ES-I3 (cell line): ENCODE measurements around the gene ABCA1.

ENCODE experiments used
- H3K36me3 ChIP-seq: 2 replicates; pipeline ENCODE4 v1.6.1; 2013; ENCODE audit warnings: mild to moderate bottlenecking, low read length, control low read depth, moderate library complexity; ENCODE audit not compliant: insufficient read depth
- H3K4me1 ChIP-seq: 2 replicates; pipeline ENCODE4 v1.6.1; 2013; ENCODE audit warnings: mild to moderate bottlenecking, control low read depth, low read length; ENCODE audit not compliant: insufficient read depth
- H3K9ac ChIP-seq: 2 replicates; pipeline ENCODE4 v1.6.1; 2013; ENCODE audit warnings: low read depth, mild to moderate bottlenecking, low read length, moderate library complexity
- H3K9me3 ChIP-seq: 2 replicates; pipeline ENCODE4 v1.6.1; 2013; ENCODE audit warnings: mild to moderate bottlenecking, low read length, moderate library complexity; ENCODE audit not compliant: control insufficient read depth, insufficient read depth

Gene ABCA1

GRCh38 chr9:104808035-104808614, 119.8 kb downstream of the ABCA1 start:
- H3K9ac ChIP-seq: no peak overlapping the region
- no peaks in the 10 kb centered on the region for H3K4me1 ChIP-seq
- H3K9me3 ChIP-seq: no peaks in the 10 kb centered on the region
- no peaks in the 10 kb centered on the region for H3K36me3 ChIP-seq

DNA sequence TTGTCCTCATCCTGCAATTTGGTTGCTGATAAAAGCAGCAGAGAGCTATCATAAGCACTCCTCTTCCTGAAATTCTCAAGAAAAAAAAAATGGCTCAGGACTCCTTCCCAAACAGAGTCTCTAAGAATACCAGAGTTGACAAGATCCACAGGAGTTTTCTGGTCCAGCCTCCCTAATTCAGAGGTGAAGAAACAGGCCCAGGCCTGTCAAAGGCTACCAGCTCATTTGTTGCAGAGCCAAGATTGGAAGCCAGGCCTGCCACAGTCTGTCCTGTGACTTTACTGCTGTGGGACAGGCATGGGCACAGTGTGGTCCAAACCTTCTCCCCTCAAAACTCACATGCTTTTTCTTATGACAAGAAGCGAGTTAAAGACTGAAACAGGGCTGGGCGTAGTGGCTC, 122.5 kb downstream of the ABCA1 start:
- Histone ChIP-seq H3K9me3 (no peaks in the 10 kb centered on the region), H3K36me3 (no peaks in the 10 kb centered on the region), H3K9ac (no peak overlapping the region), H3K4me1 (no peaks in the 10 kb centered on the region)

GRCh38 chr9:104802906-104803305, 125.0 kb downstream of the ABCA1 start:
- H3K9me3 ChIP-seq: no peaks in the 10 kb centered on the region
- no peaks in the 10 kb centered on the region for H3K4me1 ChIP-seq
- no peak overlapping the region for H3K9ac ChIP-seq
- H3K36me3 ChIP-seq: no peaks in the 10 kb centered on the region

DNA sequence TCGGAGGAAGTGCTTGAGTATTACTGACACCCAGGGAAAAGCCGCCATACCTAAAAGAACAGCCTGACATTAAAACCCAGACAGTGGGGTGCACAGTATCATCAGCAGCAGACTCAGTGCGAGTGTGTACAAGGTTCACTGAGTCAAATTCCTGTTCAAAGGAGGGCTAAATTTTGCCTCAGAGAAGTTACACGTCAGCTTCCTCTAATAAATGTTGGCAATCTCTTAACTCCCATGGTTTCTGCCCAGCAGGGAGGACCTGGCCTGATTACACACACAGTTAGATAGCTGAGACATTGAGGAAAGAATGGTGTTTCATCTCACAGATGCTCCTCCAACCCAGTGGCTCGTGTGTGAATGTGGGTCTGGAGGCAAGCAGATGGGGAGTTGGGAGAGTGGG, 125.8 kb downstream of the ABCA1 start:
- Histone ChIP-seq H3K9ac (no peak overlapping the region), H3K4me1 (no peaks in the 10 kb centered on the region), H3K9me3 (no peaks in the 10 kb centered on the region), H3K36me3 (no peaks in the 10 kb centered on the region)

GRCh38 chr9:104800068-104800785, 127.7 kb downstream of the ABCA1 start:
- no peaks in the 10 kb centered on the region for H3K4me1 ChIP-seq
- no peaks in the 10 kb centered on the region; the same call in 1 of the 2 replicates for H3K36me3 ChIP-seq
- H3K9me3 ChIP-seq: no peaks in the 10 kb centered on the region
- no peak overlapping the region for H3K9ac ChIP-seq

GRCh38 chr9:104798209-104798995, 129.6 kb downstream of the ABCA1 start:
- H3K36me3 ChIP-seq: no peaks in the 10 kb centered on the region; the same call in 1 of the 2 replicates
- no peaks in the 10 kb centered on the region for H3K4me1 ChIP-seq
- H3K9ac ChIP-seq: no peak overlapping the region
- no peaks in the 10 kb centered on the region for H3K9me3 ChIP-seq

DNA sequence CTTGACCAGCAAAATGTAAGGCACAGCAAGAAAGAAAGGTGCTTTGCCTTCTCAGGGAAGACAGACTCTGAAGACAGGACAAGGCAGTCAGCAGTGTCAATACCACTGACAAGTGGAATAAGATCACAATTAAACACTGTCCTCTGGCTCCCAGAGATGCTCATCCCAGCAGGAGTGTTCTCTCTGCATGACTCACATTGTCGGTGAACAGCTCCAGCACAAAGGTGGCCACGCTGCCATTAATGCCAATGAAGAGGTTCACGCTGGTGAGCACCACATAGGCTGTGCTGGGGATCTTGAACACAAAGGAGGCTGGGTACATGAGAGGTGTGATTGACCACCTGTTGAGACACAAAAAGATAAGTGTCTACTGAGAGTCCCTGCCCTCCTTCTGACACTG, 132.1 kb downstream of the ABCA1 start:
- H3K9me3 ChIP-seq: no peaks in the 10 kb centered on the region
- no peaks in the 10 kb centered on the region for H3K4me1 ChIP-seq
- no peaks in the 10 kb centered on the region; the same call in 1 of the 2 replicates for H3K36me3 ChIP-seq
- H3K9ac ChIP-seq: no peak overlapping the region

GRCh38 chr9:104795082-104795481, 132.9 kb downstream of the ABCA1 start:
- H3K4me1 ChIP-seq: no peaks in the 10 kb centered on the region
- no peaks in the 10 kb centered on the region for H3K9me3 ChIP-seq
- H3K36me3 ChIP-seq: no peaks in the 10 kb centered on the region; the same call in 1 of the 2 replicates
- no peak overlapping the region for H3K9ac ChIP-seq

DNA sequence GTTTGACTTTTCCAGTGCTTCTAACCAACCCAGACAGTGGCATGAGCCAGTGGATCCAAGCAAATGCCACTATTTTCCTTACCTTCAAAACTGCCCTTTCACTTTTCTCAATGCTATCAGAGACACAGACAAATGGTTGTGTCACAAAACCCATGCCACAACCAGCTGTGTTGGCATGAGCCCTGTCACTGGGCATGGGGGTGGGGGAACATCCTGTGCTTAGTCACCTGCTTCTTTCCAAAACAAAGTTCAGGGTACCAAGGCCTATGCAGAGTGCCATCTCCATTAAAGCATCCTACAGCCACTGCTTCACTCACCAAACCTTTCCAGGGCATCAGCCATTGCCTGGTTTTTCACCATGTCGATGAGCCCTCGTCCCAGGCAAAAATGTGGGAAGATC, 133.9 kb downstream of the ABCA1 start:
- Histone ChIP-seq H3K9ac (no peak overlapping the region), H3K36me3 (no peaks in the 10 kb centered on the region; the same call in 1 of the 2 replicates), H3K9me3 (no peaks in the 10 kb centered on the region), H3K4me1 (no peaks in the 10 kb centered on the region)

- Histone ChIP-seq H3K36me3 (no peaks in the 10 kb centered on the region; the same call in 1 of the 2 replicates), H3K9ac (no peak overlapping the region), H3K4me1 (no peaks in the 10 kb centered on the region), H3K9me3 (no peaks in the 10 kb centered on the region)
These were observed 139.7 kb downstream of the ABCA1 start for GRCh38 chr9:104788251-104788650.

DNA sequence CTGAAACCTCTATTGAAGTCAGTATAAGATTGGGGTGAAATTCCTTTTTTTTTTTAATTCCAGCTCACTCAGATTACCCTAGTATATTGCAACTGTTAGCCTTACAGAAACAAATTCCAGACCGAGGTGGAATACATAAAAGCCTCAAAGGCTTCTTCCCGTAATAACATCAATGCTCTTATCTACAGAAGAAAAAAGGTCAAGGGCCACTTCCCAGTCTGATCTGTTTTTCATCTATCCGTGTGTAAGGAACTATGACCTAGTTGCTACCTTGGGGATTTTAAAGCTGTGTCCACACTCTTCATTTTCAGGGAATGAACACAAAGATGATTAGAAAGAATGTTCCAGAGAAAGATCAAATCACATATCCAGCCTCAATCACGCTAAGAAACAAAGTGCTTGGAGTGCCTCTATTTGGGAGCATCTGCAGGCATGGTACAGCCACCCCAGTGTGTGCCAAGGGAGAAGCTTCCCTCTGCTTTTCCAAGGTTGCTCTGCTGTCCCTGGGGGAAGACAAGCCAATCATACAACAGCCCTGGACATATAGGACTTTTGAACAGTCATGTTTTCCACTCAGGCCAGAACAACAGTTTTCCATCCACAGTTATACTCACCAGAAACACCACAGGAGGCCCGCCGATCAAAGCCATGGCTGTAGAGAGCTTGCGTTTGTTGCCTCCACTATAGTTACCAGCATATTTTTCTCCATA, 140.5 kb downstream of the ABCA1 start:
- Histone ChIP-seq H3K9me3 (no peaks in the 10 kb centered on the region), H3K36me3 (no peaks in the 10 kb centered on the region; the same call in 1 of the 2 replicates), H3K4me1 (no peaks in the 10 kb centered on the region), H3K9ac (no peak overlapping the region)

DNA sequence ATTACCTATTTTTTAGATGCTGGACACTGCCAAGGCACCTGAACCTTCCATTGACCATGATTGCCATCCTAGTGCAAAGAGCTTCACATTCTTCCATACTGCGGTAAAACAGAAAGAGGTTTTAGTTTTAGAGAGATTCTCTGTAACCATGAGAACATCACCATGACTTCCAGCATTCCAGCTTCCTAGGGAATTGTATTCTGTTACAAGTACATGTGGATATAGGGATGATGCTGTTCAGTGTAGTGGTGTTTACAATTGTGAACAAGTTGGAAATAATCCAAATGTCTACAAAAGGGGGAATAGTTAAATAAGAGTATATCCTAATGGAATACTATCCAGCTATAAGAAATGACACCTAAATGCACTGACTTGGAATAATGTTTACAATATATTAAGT, 141.7 kb downstream of the ABCA1 start:
- Histone ChIP-seq H3K9ac (no peak overlapping the region), H3K9me3 (no peaks in the 10 kb centered on the region), H3K4me1 (no peaks in the 10 kb centered on the region), H3K36me3 (no peaks in the 10 kb centered on the region; the same call in 1 of the 2 replicates)

GRCh38 chr9:104784098-104784497, 143.9 kb downstream of the ABCA1 start:
- Histone ChIP-seq H3K9me3 (no peaks in the 10 kb centered on the region), H3K9ac (no peak overlapping the region), H3K4me1 (no peaks in the 10 kb centered on the region), H3K36me3 (no peaks in the 10 kb centered on the region; the same call in 1 of the 2 replicates)

DNA sequence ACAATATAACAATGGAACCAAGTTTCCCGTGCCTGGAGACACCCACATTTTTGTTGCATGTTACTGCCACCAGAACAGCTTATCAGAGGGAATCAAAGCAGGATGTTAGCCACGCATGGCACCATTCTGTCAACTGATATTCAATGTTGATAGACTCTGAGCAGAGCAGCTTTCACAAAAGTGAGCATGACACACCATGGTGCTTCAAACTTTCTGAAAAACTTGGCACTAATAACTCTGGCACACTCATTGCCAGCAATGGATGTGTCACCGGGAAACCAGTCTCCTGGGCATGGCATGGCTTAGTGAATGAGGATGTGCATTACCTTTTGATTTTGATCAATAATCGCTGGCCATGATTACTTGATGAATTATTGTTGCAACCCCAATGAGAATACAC, 144.4 kb downstream of the ABCA1 start:
- H3K36me3 ChIP-seq: no peaks in the 10 kb centered on the region; the same call in 1 of the 2 replicates
- H3K9ac ChIP-seq: no peak overlapping the region
- H3K4me1 ChIP-seq: no peaks in the 10 kb centered on the region
- H3K9me3 ChIP-seq: no peaks in the 10 kb centered on the region
